ENCODE measurements around the gene TSPAN4.

TSPAN4 gene

GRCh38 chr11:813456-814096 lies 29.1 kb upstream of the TSPAN4 start:
- 0 out of 2 replicates have a peak, but pooled peaks have one; percentile 8 for TF ChIP-seq CREB5 (CRISPR knock-in tag; IDR thresholded peaks at IDR 0.05; ENCODE audit: low read depth)
- TF ChIP-seq ZNF565 (CRISPR knock-in tag; conservative IDR thresholded peaks at IDR 0.05; ENCODE audit: low read depth) = no peak
- no peak for ATAC-seq

DNA sequence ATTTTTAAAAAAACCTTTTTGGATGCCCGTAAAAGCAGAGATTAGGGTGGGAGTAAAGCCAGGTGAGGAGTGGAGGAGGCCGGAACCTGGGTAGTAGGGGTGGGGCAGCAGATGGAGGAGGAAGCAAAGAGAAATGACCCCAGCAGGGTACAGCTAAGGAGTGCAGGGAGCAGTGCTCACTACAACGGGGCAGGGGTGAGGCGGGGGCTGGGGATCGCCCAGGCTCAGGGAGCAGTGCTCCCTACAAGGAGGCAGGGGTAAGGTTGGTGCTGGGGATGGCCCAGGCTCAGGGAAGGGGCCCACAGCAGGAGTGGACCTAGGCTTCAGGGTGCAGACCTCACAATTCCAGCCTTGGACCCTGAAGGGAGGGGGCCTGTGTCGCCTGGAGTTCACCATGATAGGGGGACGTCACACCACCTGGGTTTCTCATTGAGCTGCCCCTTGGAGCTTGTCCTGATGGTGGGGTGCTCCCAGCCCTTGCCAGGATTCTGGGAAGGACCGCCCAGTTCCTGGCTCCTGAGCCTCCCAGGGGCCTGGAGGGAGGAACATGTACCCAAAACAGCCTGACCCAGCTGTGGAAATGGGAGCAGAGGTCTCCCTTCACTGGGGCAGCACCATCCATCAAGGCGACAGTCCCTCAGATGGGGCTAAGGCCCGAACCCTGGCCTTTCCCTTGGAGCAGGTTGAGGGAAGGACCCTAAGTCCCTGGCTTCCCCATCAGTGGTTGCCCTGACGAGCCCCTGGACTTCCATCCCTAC lies 26.8 kb upstream of the TSPAN4 start:
- no peak for ATAC-seq
- TF ChIP-seq ESRRG (CRISPR knock-in tag; IDR thresholded peaks at IDR 0.05) (no peak), CREB5 (CRISPR knock-in tag; IDR thresholded peaks at IDR 0.05; ENCODE audit: low read depth) (no peak), ZNF70 (CRISPR knock-in tag; IDR thresholded peaks at IDR 0.05) (no peak), ZNF565 (CRISPR knock-in tag; conservative IDR thresholded peaks at IDR 0.05; ENCODE audit: low read depth) (no peak)
- TF ChIP-seq, protein P1, sequence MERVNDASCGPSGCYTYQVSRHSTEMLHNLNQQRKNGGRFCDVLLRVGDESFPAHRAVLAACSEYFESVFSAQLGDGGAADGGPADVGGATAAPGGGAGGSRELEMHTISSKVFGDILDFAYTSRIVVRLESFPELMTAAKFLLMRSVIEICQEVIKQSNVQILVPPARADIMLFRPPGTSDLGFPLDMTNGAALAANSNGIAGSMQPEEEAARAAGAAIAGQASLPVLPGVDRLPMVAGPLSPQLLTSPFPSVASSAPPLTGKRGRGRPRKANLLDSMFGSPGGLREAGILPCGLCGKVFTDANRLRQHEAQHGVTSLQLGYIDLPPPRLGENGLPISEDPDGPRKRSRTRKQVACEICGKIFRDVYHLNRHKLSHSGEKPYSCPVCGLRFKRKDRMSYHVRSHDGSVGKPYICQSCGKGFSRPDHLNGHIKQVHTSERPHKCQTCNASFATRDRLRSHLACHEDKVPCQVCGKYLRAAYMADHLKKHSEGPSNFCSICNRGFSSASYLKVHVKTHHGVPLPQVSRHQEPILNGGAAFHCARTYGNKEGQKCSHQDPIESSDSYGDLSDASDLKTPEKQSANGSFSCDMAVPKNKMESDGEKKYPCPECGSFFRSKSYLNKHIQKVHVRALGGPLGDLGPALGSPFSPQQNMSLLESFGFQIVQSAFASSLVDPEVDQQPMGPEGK (CRISPR knock-in tag; IDR thresholded peaks at IDR 0.05; ENCODE audit: borderline replicate concordance) = no peak

GRCh38 chr11:816433-816779 lies 26.2 kb upstream of the TSPAN4 start:
- ATAC-seq = no peak
- TF ChIP-seq RARB (CRISPR knock-in tag; IDR thresholded peaks at IDR 0.05) (no peak), CSRNP3 (CRISPR knock-in tag; IDR thresholded peaks at IDR 0.05) (no peak), ISL1 (CRISPR knock-in tag; IDR thresholded peaks at IDR 0.05) (no peak), TOX (CRISPR knock-in tag; IDR thresholded peaks at IDR 0.05; ENCODE audit: borderline replicate concordance) (no peak)
- TF ChIP-seq, protein P2, sequence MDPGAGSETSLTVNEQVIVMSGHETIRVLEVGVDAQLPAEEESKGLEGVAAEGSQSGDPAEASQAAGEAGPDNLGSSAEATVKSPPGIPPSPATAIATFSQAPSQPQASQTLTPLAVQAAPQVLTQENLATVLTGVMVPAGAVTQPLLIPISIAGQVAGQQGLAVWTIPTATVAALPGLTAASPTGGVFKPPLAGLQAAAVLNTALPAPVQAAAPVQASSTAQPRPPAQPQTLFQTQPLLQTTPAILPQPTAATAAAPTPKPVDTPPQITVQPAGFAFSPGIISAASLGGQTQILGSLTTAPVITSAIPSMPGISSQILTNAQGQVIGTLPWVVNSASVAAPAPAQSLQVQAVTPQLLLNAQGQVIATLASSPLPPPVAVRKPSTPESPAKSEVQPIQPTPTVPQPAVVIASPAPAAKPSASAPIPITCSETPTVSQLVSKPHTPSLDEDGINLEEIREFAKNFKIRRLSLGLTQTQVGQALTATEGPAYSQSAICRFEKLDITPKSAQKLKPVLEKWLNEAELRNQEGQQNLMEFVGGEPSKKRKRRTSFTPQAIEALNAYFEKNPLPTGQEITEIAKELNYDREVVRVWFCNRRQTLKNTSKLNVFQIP (CRISPR knock-in tag; IDR thresholded peaks at IDR 0.05; ENCODE audit: borderline replicate concordance, low read depth) = no peak

- ATAC-seq = no peak
- TF ChIP-seq ESRRG (CRISPR knock-in tag; IDR thresholded peaks at IDR 0.05) (no peak), TCF4 (CRISPR knock-in tag; IDR thresholded peaks at IDR 0.05; ENCODE audit: borderline replicate concordance) (no peak), ZNF8 (CRISPR knock-in tag; IDR thresholded peaks at IDR 0.05) (no peak), BACH2 (CRISPR knock-in tag; IDR thresholded peaks at IDR 0.05; ENCODE audit: borderline replicate concordance) (no peak), ARNTL (CRISPR knock-in tag; IDR thresholded peaks at IDR 0.05; ENCODE audit: borderline replicate concordance, low read depth) (no peak), TOX (CRISPR knock-in tag; IDR thresholded peaks at IDR 0.05; ENCODE audit: borderline replicate concordance) (no peak), CSRNP3 (CRISPR knock-in tag; IDR thresholded peaks at IDR 0.05) (no peak), TSHZ2 (CRISPR knock-in tag; IDR thresholded peaks at IDR 0.05) (no peak), ZFP3 (CRISPR knock-in tag; IDR thresholded peaks at IDR 0.05) (no peak), ZNF565 (CRISPR knock-in tag; conservative IDR thresholded peaks at IDR 0.05; ENCODE audit: low read depth) (no peak), GLIS3 (CRISPR knock-in tag; IDR thresholded peaks at IDR 0.05) (no peak), PPARA (CRISPR knock-in tag; IDR thresholded peaks at IDR 0.05; ENCODE audit: borderline replicate concordance) (no peak)
- TF ChIP-seq, protein P1 (CRISPR knock-in tag; IDR thresholded peaks at IDR 0.05; ENCODE audit: borderline replicate concordance) = no peak
Observed at GRCh38 chr11:818396-819128, 24.1 kb upstream of the TSPAN4 start, which contains the start of gene PNPLA2. Gene PNPLA2 (plus strand): TSS chr11:818914. CDS start chr11:819719, 805 bp downstream.
